ENCODE measurements around the gene CEP41. TPM values are rescaled to one million over a fixed set of nuclear protein-coding genes. Genes with fewer than 3 reads are reported as not detected.

CEP41 gene
- total RNA-seq, 1 donor from 2014 or later, result 22.0 TPM

DNA sequence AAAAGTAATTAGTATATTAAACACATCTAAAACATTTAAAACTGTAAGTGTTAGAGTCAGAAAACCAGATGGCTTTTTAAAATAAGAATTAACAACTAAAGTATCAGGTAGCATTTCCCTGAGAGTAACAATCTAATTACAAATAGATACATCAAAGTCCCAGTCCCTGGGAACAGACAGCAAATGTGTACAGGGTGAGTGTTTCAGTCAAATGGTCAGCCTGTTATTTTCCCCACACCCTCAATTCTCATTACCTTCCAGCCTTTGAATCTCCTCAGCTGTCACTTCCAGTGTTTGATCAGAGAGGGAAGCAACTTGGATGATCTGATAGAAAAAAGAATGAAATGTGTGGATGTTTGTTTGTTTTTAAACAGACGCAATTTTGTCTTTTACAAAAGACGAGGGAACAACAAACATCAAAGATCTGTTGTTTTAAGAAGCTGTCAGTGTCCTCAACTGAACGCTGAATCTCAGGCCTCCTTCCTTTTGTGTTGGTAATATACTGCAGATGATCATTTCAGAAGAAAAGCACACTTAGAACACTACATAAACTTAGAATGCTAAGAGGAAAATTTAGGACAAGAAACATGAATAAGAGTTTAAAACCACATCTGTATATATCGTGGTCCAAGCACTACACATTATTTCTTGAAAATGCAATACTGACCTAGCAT is 29.8 kb downstream of the CEP41 start:
- TF ChIP-seq, protein P1, sequence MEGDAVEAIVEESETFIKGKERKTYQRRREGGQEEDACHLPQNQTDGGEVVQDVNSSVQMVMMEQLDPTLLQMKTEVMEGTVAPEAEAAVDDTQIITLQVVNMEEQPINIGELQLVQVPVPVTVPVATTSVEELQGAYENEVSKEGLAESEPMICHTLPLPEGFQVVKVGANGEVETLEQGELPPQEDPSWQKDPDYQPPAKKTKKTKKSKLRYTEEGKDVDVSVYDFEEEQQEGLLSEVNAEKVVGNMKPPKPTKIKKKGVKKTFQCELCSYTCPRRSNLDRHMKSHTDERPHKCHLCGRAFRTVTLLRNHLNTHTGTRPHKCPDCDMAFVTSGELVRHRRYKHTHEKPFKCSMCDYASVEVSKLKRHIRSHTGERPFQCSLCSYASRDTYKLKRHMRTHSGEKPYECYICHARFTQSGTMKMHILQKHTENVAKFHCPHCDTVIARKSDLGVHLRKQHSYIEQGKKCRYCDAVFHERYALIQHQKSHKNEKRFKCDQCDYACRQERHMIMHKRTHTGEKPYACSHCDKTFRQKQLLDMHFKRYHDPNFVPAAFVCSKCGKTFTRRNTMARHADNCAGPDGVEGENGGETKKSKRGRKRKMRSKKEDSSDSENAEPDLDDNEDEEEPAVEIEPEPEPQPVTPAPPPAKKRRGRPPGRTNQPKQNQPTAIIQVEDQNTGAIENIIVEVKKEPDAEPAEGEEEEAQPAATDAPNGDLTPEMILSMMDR (conservative IDR thresholded peaks at IDR 0.05; ENCODE audit: low read depth, low read length), result no peak
- DNase-seq (ENCODE audit: low read depth), result no peak
- no peak overlapping the region for H3K4me3 ChIP-seq (ENCODE audit: low read depth, low read length)

DNA sequence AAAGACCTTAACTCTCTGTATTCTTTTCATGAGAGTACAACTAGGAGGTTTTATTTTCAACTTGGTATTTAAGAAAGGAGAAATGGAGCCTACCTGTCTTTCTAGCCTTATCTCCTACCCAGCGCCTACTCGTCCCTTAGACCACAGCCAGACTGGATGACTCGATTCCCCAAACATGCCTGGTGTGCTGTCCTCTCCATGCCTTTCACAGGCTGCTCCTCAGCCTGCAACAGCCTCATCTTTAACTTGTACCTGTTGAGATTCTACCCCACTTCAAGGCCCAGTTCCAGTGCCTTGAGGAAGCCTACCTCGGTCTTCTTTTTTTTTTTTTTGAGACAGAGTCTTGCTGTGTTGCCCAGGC is 31.1 kb downstream of the CEP41 start:
- TF ChIP-seq, protein P1 (conservative IDR thresholded peaks at IDR 0.05; ENCODE audit: low read depth, low read length), result no peak
- no peak overlapping the region for H3K4me3 ChIP-seq (ENCODE audit: low read depth, low read length)
- no peak for DNase-seq (ENCODE audit: low read depth)

DNA sequence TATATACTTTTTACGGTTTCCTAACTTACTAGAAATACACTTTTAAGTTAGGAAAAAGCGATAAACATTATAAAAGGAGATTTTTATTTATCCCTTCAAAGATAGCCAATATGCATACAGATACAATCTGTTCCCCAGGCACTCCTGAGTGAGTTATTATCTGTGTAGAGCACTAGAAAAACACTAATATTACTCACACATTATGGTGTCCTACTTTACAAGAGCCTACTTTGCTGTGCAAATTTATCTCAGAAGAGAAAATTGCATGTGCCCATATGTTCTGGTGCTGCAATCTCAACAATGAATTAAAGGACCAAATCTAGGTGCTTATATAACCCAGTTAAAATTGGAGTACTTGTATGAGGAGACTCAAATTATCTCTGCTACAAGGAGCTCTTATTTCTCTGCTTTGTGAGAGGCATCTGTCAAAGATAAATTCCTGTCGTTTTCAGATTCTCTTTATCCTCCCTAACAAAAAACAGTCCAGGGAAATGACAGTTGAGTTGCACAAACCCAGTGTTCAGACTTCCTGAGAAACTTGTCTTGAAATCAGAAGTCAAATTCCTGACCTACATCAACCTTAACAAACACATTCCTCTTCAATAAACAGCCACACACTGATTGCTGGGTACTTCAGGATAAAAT is 31.6 kb downstream of the CEP41 start:
- no peak for DNase-seq (ENCODE audit: low read depth)
- no peak overlapping the region for H3K4me3 ChIP-seq (ENCODE audit: low read depth, low read length)
- TF ChIP-seq, protein P1 (conservative IDR thresholded peaks at IDR 0.05; ENCODE audit: low read depth, low read length), result no peak

DNA sequence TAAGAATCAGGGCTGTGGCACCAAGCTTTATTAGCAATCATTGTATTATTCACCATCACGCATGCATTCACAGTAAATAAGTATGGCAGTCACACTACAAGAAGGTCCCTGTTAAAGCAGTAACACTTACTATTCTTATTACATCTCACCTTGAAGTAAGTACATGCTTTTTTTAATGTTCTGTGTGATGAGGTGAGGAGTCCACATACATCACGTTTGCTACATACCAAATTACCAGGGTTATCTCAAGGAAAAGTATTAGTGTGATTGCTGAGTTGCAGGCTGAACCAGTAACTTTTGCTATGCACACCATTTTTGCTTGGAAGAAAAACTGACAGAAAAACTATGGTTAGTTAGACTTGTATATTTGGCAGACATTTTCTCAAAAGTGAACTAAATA is 35.8 kb downstream of the CEP41 start:
- no peak overlapping the region for H3K4me3 ChIP-seq (ENCODE audit: low read depth, low read length)
- TF ChIP-seq, protein P1 (conservative IDR thresholded peaks at IDR 0.05; ENCODE audit: low read depth, low read length), result no peak
- DNase-seq (ENCODE audit: low read depth), result no peak

DNA sequence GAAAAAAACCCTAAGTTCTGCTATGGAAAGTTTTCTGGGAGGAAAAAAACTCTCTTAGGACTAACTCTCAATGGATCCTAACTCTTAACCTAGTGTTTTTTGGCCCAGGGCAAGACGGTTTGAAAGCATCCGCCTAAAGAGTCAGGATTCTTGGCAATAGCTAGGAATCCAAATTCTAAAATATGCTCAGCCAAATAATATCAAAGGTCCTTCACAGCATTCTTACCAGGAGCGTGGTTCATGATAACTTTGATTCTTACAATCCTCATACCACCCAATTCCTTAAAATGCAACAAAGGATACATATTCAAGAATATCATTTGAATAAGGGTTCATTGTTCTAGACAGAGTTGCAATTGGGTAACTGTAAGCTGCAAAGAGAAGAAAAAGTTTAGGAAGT is 39.2 kb downstream of the CEP41 start:
- TF ChIP-seq, protein P1 (conservative IDR thresholded peaks at IDR 0.05; ENCODE audit: low read depth, low read length), result no peak
- DNase-seq (ENCODE audit: low read depth), result no peak
- H3K4me3 ChIP-seq (ENCODE audit: low read depth, low read length), result no peak overlapping the region

DNA sequence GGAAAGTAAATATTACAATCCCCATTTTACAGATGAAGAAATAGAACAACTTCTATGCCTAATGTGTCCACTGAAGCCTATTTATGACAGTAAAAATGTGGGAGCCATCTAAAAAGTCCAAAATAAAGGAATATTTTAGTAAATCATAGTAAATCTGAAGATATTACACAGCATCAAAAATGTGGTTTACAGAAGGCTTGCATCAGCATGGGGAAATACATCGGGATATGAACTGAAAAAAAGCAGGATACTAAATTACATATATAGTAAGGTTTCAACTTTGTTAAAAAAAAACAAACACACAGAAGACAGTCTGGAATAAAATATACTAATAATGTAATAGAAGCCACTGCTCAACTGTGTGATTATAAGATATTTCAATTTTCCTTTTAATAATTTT is 39.7 kb downstream of the CEP41 start:
- TF ChIP-seq, protein P1 (conservative IDR thresholded peaks at IDR 0.05; ENCODE audit: low read depth, low read length), result no peak
- no peak overlapping the region for H3K4me3 ChIP-seq (ENCODE audit: low read depth, low read length)
- no peak for DNase-seq (ENCODE audit: low read depth)

DNA sequence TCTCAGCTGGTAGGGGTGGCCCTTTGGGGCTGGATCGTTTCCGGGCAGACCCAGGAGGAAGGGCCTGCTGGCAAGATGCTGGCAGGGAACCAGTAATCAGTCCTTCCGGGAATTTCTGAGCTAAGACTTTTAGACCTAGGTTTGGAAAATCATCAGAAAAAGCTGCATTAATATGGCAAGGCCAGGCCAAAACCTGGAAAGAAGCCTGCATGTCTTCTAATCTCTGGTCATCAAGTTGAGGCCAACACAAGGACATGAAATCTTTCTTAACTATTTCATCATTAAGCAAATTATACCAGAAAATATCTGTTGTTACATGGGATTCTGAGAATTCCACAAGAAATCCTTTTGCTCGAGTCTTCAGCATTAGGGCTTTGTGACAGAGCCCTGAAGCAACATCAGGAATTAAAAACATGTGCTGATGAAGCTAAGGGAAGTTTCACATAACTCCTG is 40.7 kb downstream of the CEP41 start:
- TF ChIP-seq, protein P1 (conservative IDR thresholded peaks at IDR 0.05; ENCODE audit: low read depth, low read length), result no peak
- no peak for DNase-seq (ENCODE audit: low read depth)
- H3K4me3 ChIP-seq (ENCODE audit: low read depth, low read length), result no peak overlapping the region
